ENCODE data around the gene TUBB2B. TPM values are rescaled to one million over a fixed set of nuclear protein-coding genes. Genes with fewer than 3 reads are reported as not detected.

TUBB2B gene
- total and polyA plus RNA-seq, 2 donors (not counting 1 experiment from before 2014, with no cell fraction given): 3.8 to 5.2 TPM

DNA sequence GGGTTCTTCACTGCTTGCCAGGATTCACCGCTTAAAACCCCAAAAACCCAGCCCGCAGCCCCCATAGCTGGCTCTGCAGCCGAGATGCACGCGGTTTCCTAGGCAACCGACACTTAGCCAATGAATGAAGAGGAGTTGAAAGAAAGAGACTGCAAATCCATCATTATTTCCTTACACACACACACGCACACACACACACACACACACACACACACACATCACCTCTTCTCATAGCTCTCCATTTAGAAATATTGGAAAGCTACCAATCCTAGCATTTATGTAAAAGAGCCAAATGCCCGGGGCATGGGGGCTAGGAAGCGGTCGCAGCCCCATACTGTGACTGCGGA is 3.4 kb upstream of the TUBB2B start:
- H3K9ac ChIP-seq (ENCODE audit: insufficient read depth, low read length): peak overlapping the region; percentile 43
- H3K27ac ChIP-seq (ENCODE audit: insufficient read depth, low read length): no peak overlapping the region
- peak in 1 of 2 donors; percentile 58 for DNase-seq (ENCODE audit: low read depth in 2 of 2)
- no peaks in the 10 kb centered on the region for H3K79me2 ChIP-seq (ENCODE audit: control insufficient read depth, insufficient read depth, low read length)
- TF ChIP-seq EZH2 (IDR thresholded peaks at IDR 0.05; ENCODE audit: low read length, missing control alignments): no peak
- TF ChIP-seq, protein P1, sequence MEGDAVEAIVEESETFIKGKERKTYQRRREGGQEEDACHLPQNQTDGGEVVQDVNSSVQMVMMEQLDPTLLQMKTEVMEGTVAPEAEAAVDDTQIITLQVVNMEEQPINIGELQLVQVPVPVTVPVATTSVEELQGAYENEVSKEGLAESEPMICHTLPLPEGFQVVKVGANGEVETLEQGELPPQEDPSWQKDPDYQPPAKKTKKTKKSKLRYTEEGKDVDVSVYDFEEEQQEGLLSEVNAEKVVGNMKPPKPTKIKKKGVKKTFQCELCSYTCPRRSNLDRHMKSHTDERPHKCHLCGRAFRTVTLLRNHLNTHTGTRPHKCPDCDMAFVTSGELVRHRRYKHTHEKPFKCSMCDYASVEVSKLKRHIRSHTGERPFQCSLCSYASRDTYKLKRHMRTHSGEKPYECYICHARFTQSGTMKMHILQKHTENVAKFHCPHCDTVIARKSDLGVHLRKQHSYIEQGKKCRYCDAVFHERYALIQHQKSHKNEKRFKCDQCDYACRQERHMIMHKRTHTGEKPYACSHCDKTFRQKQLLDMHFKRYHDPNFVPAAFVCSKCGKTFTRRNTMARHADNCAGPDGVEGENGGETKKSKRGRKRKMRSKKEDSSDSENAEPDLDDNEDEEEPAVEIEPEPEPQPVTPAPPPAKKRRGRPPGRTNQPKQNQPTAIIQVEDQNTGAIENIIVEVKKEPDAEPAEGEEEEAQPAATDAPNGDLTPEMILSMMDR (conservative IDR thresholded peaks at IDR 0.05 in 1 of 2, IDR thresholded peaks at IDR 0.05 in 1 of 2; ENCODE audit: low read depth in 1 of 2, low read length in 2 of 2): no peak
- peak overlapping the region; percentile 91 for H3K4me2 ChIP-seq (ENCODE audit: extremely low read depth, insufficient read depth, low read length)
- peak overlapping the region; percentile 67 for H2AFZ ChIP-seq (ENCODE audit: low read length)
- H4K20me1 ChIP-seq (ENCODE audit: control insufficient read depth, extremely low read depth, insufficient read depth, low read length): no peaks in the 10 kb centered on the region
- peak overlapping the region; percentile 47 to 75 (median 54) for H3K4me3 ChIP-seq (replicated peaks in 1 of 4; ENCODE audit: control extremely low read depth in 1 of 4, insufficient read depth in 1 of 4, low read depth in 3 of 4, low read length in 4 of 4)
- H3K4me1 ChIP-seq (ENCODE audit: control insufficient read depth, extremely low read depth, insufficient read depth, low read length): peaks cover 8% of the 10 kb centered on the region
- no peaks in the 10 kb centered on the region for H3K36me3 ChIP-seq (ENCODE audit: control insufficient read depth, insufficient read depth, low read length)
- peaks cover 73% of the 10 kb centered on the region for H3K27me3 ChIP-seq (ENCODE audit: control insufficient read depth, insufficient read depth, low read length)
- H3K9me3 ChIP-seq (ENCODE audit: control insufficient read depth, insufficient read depth, low read depth, low read length): no peaks in the 10 kb centered on the region

GRCh38 chr6:3230256-3230882 is 2.9 kb upstream of the TUBB2B start:
- H3K4me1 ChIP-seq (ENCODE audit: control insufficient read depth, extremely low read depth, insufficient read depth, low read length): peaks cover 8% of the 10 kb centered on the region
- no peaks in the 10 kb centered on the region for H4K20me1 ChIP-seq (ENCODE audit: control insufficient read depth, extremely low read depth, insufficient read depth, low read length)
- peaks cover 72% of the 10 kb centered on the region for H3K27me3 ChIP-seq (ENCODE audit: control insufficient read depth, insufficient read depth, low read length)
- no peak overlapping the region for H3K9ac ChIP-seq (ENCODE audit: insufficient read depth, low read length)
- peak overlapping the region in 2 of 4 experiments; percentile 55 to 75 for H3K4me3 ChIP-seq (replicated peaks in 1 of 4; ENCODE audit: control extremely low read depth in 1 of 4, insufficient read depth in 1 of 4, low read depth in 3 of 4, low read length in 4 of 4)
- no peak for TF ChIP-seq EZH2 (IDR thresholded peaks at IDR 0.05; ENCODE audit: low read length, missing control alignments)
- TF ChIP-seq, protein P1 (conservative IDR thresholded peaks at IDR 0.05 in 1 of 2, IDR thresholded peaks at IDR 0.05 in 1 of 2; ENCODE audit: low read depth in 1 of 2, low read length in 2 of 2): no peak
- H3K4me2 ChIP-seq (ENCODE audit: extremely low read depth, insufficient read depth, low read length): peak overlapping the region; percentile 91
- no peaks in the 10 kb centered on the region for H3K9me3 ChIP-seq (ENCODE audit: control insufficient read depth, insufficient read depth, low read depth, low read length)
- no peak for DNase-seq (ENCODE audit: low read depth in 2 of 2)
- no peaks in the 10 kb centered on the region for H3K79me2 ChIP-seq (ENCODE audit: control insufficient read depth, insufficient read depth, low read length)
- no peak overlapping the region for H3K27ac ChIP-seq (ENCODE audit: insufficient read depth, low read length)
- H3K36me3 ChIP-seq (ENCODE audit: control insufficient read depth, insufficient read depth, low read length): no peaks in the 10 kb centered on the region
- no peak overlapping the region for H2AFZ ChIP-seq (ENCODE audit: low read length)

DNA sequence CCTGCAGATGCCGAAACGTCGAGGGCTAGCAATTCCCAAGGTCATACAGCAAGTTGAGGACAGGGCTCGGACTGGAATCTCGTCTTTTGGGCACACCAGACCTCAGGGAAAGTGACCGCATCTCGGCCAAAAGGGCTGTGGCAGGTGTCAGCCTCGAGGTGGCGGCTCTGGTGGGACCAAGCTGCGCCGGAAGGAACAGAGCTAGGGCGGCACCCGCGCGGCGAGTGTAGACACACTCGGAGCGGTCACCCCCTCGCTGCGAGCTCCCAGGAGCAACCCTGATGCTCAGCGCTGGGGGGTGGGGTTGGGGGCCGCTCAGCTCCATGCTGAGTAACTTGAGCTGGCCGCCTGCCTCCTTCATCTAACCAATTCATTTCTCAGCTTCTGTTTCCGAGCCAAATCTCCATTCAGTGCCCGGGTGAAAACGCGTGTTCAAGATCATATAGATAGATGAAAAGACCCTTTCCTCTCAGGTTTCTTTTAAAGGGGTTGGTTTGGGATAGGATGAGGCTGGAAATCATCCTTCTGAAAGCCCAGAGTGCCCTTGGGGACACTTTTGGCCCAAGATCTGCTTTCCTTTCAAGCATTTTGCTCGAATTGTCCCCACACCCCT is 2.2 kb upstream of the TUBB2B start:
- no peak overlapping the region for H3K9ac ChIP-seq (ENCODE audit: insufficient read depth, low read length)
- H3K27me3 ChIP-seq (ENCODE audit: control insufficient read depth, insufficient read depth, low read length): peaks cover 72% of the 10 kb centered on the region
- no peak overlapping the region for H2AFZ ChIP-seq (ENCODE audit: low read length)
- no peaks in the 10 kb centered on the region for H3K9me3 ChIP-seq (ENCODE audit: control insufficient read depth, insufficient read depth, low read depth, low read length)
- peak in 1 of 2 donors; percentile 56 for DNase-seq (ENCODE audit: low read depth in 2 of 2)
- TF ChIP-seq, protein P1 (conservative IDR thresholded peaks at IDR 0.05 in 1 of 2, IDR thresholded peaks at IDR 0.05 in 1 of 2; ENCODE audit: low read depth in 1 of 2, low read length in 2 of 2): no peak
- TF ChIP-seq EZH2 (IDR thresholded peaks at IDR 0.05; ENCODE audit: low read length, missing control alignments): peak; percentile 95
- H4K20me1 ChIP-seq (ENCODE audit: control insufficient read depth, extremely low read depth, insufficient read depth, low read length): no peaks in the 10 kb centered on the region
- H3K4me3 ChIP-seq (replicated peaks in 1 of 4; ENCODE audit: control extremely low read depth in 1 of 4, insufficient read depth in 1 of 4, low read depth in 3 of 4, low read length in 4 of 4): no peak overlapping the region
- H3K4me2 ChIP-seq (ENCODE audit: extremely low read depth, insufficient read depth, low read length): peak overlapping the region; percentile 8
- no peaks in the 10 kb centered on the region for H3K79me2 ChIP-seq (ENCODE audit: control insufficient read depth, insufficient read depth, low read length)
- H3K27ac ChIP-seq (ENCODE audit: insufficient read depth, low read length): no peak overlapping the region
- no peaks in the 10 kb centered on the region for H3K36me3 ChIP-seq (ENCODE audit: control insufficient read depth, insufficient read depth, low read length)
- peaks cover 8% of the 10 kb centered on the region for H3K4me1 ChIP-seq (ENCODE audit: control insufficient read depth, extremely low read depth, insufficient read depth, low read length)
